Upper lobe of left lung (tissue), 4 donors: Measurements from ENCODE around the gene ASPHD2.

Experiments
- CTCF ChIP-seq, 6 experiments: fragments of 450-650 bp in 4 of 6; fragments of 200-600 bp in 2 of 6; sonication (generic) in 2 of 6; IDR thresholded peaks; one replicate each; pipeline ENCODE4 v1.5.1; 2016 to 2019; ENCODE audit warnings: antibody characterized with exemption in 6 of 6
- POLR2A ChIP-seq, 4 donors: fragments of 450-650 bp; IDR thresholded peaks; one replicate each; pipeline ENCODE4 v1.5.1; 2016 to 2017; ENCODE audit warnings: antibody characterized with exemption in 4 of 4, mild to moderate bottlenecking in 2 of 4
- POLR2AphosphoS5 ChIP-seq, 2 donors: sonication (generic); formaldehyde crosslinking; IDR thresholded peaks; one replicate each; pipeline ENCODE4 v1.5.1; 2017; ENCODE audit warnings: antibody characterized with exemption in 2 of 2

- no peak for TF ChIP-seq POLR2AphosphoS5 (IDR thresholded peaks at IDR 0.05)
- TF ChIP-seq POLR2A (IDR thresholded peaks at IDR 0.05) = no peak
- no peak for TF ChIP-seq CTCF (IDR thresholded peaks at IDR 0.05)
These were observed 11.7 kb upstream of the ASPHD2 start for GRCh38 chr22:26417406-26417805.
